HG03565 (cell line): ENCODE data around the gene RAD23A.
"Not testable (repeated sequence)": the region's sequence is repeated elsewhere in the genome, so short reads cannot be mapped to it uniquely, and the experiment has no call there.

Source experiments
- ATAC-seq: cut with Tn5 transposase; IDR thresholded peaks from one replicate; pipeline ENCODE4 v1.9.1; 2021; ENCODE audit warnings: mild to moderate bottlenecking, moderate library complexity; ENCODE audit not compliant: unreplicated experiment

RAD23A gene

DNA sequence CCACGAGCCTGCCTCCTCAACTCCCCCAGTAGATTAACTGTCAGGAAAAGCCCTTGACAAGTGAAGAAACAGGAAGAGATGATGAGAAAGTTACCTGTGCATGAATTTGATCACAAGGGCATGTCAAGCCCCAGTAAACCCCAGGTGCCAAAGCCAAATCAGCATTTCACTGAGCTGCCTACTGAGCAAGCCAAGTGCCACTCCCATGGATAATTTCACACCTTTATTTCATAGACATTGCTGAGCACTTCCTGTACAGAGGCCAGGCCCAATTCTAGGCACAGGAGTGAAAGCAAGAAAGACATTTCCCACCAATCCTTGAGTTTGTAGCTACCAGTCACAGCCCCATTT is 8.9 kb downstream of the RAD23A start:
- ATAC-seq, result no peak

DNA sequence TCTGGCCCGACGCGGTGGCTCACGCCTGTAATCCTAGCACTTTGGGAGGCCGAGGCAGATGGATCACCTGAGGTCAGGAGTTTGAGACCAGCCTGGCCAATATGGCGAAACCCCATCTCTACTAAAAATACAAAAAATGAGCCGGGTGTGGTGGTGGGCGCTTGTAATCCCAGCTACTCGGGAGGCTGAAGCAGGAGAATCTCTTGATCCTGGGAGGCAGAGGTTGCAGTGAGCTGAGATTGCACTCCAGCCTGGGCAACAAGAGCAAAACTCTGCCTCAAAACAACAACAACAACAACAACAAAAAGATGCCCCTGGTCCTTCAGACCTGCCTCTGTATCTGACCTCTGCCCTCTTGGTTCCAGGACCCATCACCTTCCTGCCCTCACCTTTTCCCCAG is 9.9 kb downstream of the RAD23A start:
- ATAC-seq, result not testable (repeated sequence)

DNA sequence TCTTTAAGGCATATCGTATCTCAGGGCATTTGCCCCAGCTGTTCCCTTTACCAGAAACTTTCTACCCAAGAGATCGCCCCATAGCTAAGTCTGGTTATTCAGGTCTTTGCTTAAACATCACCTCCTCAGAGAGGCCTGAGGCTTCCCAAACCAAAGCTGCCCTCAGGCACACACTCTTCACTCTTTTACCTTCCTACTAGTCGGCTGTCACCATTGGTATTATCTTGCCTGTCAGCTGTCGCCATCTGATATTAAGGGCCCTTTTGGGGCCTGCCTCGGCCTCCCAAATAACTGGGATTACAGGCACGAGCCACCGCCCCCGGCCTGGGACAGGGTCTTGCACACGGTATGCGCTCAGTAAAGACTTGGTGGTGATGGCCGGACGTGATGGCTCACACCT is 10.3 kb downstream of the RAD23A start:
- ATAC-seq, result no peak

DNA sequence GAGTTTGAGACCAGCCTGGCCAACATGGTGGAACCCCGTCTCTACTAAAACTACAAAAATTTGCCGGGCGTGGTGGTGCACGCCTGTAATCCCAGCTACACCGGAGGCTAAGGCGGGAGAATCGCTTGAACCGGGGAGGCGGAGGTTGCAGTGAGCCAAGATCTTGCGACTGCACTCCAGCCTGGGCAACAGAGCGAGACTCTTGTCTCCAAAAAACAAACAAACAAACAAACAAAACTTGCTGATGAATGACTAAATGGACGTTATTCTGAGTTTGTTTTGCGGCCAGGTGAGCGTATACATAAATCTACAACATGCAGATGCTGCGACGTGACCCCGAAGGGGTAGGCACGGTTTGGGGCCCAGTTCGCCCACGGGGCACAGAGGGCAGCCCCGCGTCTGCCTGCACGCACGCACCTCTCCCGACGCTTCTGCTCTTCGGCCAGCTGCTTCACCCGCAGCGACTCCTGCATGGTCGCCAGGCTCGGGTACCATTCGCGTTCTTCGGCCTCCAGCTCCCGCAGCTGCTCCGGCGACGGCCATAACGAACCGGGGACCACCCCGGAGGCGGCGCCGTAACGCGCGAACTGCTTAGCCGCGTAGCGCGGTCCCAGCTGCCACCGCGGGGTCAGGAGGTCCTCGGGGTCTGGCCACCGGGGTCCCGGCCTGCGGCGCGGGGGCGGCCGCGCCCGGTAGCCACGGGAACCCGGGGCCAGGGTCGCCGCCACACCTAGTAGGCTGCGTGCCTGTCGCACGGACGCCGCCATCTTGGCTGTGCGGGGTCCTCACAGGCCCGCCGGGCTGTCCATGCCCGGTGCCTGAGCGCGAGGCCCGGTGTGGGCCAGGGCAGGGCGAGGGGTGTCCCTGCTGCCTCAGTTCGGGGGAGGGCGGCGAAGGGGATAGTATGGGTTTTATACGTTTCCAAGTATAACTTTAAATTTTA is 11.1 kb downstream of the RAD23A start, which contains the start of gene GADD45GIP1:
Gene GADD45GIP1, minus strand, starts transcription at position 778 of the 943 bp plus-strand sequence. Its CDS starts 11 bp downstream, at position 767.
- peak; percentile 63 for ATAC-seq

DNA sequence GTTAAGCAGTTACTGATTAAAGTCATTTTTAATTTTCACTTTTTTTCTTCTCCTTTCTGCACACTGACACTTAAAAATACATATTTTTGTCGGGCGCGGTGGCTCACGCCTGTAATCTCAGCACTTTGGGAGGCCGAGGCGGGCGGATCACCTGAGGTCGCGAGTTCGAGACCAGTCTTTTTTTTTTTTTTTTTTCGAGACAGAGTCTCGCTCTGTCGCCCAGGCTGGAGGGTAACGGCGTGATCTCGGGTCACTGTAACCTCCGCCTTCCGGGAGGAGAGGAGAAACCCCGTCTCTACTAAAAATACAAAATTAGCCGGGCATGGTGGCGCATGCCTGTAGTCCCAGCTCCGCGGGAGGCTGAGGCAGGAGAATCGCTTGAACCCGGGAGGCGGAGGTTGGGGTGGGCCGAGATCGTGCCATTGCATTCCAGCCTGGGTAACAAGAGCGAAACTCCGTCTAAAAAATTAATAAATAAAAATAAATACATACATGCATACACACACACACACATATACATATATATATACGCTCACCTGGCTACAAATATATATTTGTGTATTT is 11.8 kb downstream of the RAD23A start:
- ATAC-seq, result not testable (repeated sequence)

DNA sequence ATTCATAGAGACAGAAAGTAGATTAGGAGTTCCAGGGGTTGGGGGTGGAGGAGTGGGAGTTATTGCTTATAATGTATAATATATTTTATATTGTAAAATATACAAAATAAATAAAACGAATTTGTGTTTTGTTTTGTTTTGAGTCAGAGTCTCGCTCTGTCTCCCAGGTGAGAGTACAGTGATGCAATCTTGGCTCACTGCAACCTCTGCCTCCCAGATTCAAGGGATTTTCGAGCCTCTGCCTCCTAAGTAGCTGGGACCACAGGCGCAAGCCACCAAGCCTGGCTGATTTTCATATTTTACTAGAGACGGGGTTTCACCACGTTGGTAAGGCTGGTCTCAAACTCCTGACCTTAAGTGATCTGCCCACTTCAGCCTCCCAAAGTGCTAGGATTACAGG is 13.8 kb downstream of the RAD23A start:
- no peak for ATAC-seq

DNA sequence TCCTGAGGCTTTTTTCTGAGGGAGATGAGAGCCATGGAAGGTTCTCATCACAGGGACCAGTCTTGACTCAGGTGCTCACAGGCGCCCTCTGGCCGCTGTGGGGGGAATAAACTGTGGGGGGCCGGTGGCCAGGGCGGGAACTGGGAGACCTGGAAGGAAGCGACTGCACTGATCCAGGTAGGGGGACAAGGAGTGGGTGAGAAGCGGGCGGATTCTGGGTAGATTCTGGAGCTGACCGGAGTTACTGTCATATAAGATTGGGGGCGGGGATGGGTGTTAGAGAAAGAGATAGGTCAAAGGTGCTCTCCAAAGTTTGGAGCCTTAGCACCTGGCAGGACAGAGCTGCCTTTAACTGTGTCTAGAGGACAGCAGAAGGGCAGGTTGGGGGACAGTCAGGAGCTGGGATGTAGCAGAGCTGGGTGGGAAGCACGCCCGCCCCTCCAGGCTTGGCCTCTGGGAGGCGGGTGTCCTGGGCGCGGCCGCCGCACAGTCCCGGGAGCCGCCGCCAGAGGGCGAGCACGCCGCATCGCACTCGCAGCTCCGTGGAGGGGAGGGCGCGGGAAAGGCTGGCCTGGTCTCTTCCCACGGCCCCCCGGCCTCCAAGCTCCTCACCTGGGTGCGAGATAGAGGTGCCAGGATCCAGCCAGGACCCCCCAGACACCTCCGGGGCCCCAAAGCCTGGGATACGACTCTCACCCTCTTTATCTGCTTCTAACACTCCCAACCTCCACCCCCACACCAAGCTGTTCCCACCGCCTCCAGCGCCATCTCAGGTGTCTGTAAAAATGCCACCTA is 19.6 kb downstream of the RAD23A start:
- no peak for ATAC-seq

DNA sequence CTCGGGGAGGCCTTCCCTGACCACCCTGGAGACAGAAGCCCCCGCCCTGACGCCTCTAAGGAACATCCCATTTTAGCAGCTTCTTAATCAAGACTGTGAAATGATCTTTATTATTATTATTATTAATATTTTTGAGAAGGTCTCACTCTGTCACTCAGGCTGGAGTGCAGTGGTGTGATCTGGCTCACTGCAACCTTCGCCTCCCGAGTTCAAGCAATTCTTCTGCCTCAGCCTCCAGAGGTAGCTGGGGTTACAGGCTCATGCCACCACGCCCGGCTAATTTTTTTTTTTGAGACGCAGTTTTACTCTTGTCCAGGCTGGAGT is 20.1 kb downstream of the RAD23A start:
- no peak for ATAC-seq

DNA sequence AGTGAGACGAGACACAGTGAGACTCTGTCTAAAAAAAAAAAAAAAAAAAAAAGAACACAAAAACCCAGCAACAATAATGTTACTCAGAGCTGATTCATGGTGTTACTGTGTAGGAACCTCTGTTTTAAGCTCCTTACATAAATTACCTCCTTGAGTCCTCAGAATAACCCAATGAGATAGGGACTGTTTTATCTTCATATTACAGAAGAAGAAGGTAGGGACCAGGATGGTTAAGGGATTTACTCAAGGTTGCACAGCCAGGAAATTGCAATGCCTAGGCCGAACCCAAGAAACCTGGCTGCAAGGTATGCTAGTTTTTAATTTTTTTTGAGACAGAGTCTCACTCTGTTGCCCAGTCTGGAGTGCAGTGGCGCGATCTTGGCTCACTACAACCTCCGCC is 22.2 kb downstream of the RAD23A start:
- ATAC-seq, result no peak

DNA sequence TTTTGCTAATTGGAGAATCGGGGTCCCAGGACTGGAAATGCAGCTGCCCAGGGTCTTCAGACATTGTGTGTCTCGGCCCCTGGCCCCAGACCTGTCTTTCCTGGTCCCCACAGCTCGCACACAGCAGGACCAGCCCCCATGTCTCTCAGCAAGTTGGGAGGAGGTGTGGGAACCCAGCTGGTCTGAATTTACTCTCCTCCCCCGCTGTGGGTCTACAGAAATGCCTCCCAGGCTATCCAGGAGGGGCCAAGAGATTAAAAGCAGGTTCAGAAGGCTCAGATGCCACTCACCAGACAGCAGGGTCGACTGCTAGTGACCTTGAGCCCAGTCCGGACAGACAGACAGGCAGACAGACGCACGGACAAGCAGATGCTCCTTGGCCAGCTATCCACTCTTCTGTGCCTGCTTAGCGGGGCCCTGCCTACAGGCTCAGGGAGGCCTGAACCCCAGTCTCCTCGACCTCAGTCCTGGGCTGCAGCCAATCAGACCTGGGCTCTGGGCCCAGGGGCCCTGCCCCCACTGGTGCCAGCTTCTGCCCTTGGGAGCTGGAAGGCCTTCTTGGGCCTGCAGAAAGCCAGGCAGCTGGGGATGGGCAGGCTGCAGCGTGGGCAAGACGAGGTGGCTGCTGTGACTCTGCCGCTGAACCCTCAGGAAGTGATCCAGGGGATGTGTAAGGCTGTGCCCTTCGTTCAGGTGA is 23.8 kb downstream of the RAD23A start, which contains the start of gene DAND5:
Gene DAND5, plus strand, starts transcription at position 285 of the 697 bp plus-strand sequence. Its CDS starts 85 bp downstream, at position 370.
- no peak for ATAC-seq

DNA sequence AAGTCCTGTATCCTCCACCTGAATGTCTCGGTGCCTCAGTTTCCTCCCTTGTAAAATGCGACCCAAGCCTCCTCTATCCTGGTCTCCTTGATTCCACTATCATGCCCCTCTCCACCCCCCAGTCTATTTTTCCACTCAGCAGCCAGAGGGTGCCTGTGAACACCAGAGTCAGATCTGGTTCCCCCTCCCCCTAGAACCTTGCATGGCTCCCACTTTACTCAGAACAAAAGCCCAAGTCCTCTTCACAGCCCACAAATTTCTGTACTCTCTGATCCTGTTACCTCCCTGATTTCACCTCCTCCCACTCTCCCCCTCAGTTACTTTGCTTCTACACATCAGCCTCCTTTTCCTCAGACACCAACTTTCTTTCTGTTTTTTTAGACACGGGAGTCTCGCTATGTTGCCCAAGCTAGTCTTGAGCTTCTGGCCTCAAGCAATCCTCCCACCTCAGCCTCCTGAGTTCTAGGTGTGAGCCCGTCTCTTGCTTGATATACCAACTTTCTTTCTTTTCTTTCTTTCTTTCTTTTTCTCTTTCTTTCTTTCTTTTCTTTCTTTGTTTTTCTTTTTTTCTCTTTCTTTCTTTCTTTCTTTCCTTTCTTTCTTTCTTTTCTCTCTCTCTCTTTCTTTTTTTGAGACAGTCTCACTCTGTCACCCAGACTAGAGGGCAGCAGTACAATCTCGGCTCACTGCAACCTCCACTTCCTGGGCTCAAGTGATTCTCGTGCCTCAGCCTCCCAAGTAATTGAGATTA is 24.6 kb downstream of the RAD23A start:
- ATAC-seq, result no peak

DNA sequence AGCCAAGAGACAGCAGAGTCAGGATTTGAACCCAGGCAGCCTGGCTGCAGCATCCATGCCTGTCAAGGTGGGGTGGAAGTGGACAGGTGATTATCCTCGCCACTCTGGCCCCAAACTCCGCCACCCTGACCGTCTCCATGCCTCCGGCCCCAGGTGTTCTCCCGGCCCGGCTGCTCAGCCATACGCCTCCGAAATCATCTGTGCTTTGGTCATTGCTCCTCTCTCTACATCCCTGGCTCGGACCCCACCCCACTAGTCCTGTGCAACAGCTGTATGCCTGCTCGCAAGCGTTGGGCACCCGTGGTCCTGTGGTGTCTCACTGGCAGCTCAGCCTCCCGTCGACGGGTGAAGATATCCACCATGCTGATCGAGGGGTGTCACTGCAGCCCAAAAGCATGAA is 27.6 kb downstream of the RAD23A start:
- no peak for ATAC-seq

DNA sequence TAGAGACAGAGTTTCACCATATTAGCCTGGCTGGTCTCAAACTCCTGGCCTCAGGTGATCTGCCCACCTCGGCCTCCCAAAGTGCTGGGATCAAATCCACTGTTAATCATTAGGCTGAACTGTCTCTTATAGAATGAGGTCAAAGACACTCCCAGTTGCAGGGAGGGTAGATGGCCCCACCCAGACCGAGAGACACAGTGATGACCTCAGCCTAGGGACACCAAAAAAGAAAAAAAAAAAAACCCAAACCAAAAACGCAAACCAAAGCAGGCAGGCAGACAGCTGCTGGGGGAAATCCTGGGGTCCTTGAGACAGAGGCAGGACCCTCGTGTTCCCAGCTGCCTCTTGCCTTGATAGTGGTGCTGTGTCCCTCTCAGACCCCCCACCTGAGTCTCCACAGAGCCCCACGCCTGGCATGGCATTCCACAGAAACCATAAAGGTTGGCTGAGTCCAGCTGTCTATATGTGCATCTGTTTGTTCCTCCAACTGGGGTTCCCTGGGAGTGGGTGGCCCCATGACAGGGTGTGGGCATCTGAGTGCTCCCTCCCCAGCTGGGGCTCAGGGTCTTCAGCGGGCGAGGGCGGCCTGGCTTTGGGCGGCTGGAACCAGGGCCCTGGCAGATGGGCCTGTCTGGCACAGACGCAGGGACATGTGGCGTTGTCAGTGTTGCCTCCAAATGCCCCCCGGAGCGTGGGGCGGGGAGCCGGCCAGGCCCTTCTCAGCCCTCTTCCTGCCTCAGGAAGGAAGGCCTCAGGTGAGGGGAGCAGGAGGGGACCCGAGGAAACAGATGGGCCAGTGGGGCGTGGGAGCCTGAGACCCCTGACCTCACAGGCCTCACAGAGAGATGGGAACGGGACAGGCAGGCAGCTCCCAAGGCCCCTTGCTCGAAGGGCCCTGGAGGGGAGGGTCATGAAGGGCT is 28.9 kb downstream of the RAD23A start:
- ATAC-seq, result no peak

DNA sequence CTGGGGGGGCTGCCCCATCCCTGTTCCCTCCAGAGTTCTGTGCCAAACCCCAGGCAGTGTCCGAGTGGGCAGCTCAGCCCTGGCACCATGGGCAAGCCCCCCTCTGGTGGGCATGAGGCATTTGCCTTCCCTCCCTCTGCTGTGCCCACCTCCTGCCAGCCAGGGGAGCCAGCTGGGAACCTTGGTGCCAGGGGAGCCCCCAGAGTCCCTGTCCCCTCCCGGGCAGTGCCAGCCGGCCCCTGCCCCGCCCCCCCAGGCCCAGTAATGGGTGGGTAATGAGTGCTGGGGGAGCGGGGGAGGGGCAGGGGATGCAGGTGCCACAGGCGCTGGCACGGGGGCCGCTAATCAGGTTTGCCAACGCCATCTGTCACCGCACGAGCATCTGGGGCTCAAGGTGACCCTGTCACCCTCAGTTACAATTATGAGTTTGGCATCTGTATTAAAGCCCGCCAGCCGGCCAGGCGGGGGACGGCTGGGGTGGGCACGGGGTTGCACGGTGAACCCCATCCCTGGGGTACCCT is 29.6 kb downstream of the RAD23A start:
- no peak for ATAC-seq

DNA sequence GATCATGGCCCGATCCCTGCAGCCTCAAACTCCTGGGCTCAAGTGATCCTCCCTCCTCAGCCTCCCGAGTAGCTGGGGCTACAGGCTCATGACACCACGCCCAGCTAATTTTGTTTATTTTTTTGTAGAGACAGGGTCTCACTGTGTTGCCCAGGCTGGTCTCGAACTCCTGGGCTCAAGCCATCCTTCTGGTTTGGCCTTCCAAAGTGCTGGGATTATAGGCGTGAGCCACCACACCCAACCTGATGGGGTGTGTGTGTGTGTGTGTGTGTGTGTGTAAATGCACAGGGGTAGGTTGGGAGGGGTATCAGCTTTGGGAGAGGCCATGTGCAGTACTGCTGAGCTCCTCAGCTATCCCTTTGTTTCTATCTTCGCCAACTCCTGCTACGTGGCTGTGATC is 30.4 kb downstream of the RAD23A start:
- ATAC-seq, result not testable (repeated sequence)

DNA sequence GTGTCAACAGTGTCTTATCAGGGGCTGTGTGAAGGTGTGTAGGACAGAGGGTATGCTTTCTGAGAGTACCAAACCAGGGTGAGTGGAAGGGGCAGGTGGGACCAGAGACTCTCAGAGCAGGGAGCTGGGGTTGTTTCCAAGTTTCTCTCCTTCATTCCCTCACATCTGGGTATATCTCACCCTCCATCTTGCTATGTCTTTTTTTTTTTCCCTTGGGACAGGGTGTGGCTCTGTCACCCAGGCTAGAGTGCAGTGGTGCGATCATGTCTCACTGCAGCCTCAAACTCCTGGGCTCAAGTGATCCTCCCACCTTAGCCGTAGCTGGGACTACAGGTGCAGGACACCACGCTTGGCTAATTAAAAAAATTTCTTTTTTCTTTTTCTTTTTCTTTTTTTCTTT is 34.3 kb downstream of the RAD23A start:
- ATAC-seq, result no peak

DNA sequence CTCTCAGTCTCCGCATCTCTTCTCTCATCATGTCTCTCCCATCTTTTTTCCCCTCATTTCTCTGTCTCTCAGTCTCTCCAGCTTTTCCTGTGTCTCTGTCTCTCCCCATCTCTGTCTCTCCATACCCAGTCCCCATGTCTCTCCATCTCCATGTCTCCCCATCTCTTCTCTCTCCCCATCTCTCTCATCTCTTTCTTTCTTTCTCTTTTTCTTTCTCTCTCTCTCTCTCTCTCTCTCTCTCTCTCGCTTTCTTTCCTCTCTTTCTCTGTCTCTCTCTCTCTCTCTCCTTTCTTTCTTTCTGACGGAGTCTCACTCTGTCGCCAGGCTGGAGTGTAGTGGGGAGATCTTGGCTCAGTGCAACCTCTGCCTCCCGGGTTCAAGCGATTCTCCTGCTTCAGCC is 37.0 kb downstream of the RAD23A start:
- ATAC-seq, result no peak

DNA sequence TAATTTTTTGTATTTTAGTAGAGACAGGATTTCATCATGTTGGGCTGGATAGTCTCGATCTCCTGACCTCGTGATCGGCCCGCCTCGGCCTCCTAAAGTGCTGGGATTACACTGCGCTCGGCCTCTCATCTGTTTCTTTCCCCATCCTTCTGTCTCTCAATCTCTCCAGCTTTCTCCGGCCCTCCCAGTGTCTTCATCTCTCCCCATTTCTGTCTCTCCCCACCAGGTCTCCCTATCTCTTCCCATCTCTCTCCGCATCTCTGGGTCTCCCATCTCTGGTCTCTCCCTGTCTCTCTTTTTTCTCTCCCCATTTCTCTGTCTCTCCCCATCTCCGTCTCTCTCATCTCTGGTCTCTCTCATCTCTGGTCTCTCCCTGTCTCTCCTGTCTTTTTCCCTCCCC is 37.4 kb downstream of the RAD23A start:
- ATAC-seq, result no peak

DNA sequence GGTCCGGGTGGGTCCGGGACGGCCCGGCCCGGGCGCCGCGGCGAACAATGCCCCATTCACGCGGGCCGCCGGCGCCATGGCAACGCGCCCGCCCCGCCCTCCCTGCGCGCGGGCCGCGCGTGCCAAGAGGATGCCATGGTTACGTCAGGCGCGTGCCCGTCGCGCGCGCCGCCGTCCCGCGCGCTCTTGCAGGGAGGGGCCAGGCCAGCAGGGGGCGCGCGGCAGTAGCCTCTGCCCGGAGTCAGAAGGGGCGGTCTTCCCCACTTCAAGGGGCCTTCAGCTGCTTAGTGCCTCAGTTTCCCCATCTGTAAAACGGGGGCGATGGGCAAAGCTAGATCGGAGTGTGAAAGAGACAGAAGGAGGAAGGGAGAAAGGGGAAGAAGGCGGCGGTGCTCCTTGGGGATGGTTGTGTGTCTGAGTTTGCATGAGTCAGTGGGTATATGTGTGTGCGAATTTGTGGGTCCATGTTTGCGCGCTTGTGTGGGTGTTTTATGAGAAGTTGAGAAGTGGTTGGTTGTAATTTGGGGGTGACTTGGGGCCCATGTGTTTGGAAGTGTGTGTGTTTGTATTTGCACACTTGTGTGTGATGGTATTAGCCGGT is 38.0 kb downstream of the RAD23A start:
- peak; percentile 45 for ATAC-seq
